Mesodermal cell (in vitro differentiated cells): ENCODE results near the gene PPM1H.
"Not testable (repeated sequence)": the region's sequence is repeated elsewhere in the genome, so short reads cannot be mapped to it uniquely, and the experiment has no call there.

Source experiments
- H3K27ac ChIP-seq: 2 replicates; pipeline ENCODE4 v1.7.0; 2013; ENCODE audit warnings: mild to moderate bottlenecking, low read depth, low read length, moderate library complexity; ENCODE audit not compliant: severe bottlenecking
- H3K36me3 ChIP-seq: 2 replicates; pipeline ENCODE4 v1.7.1; 2013; ENCODE audit warnings: mild to moderate bottlenecking, low read length, moderate library complexity; ENCODE audit not compliant: control insufficient read depth, insufficient read depth
- H3K4me1 ChIP-seq: one replicate; pipeline ENCODE4 v1.7.1; 2013; ENCODE audit warnings: mild to moderate bottlenecking, low read length; ENCODE audit not compliant: insufficient read depth, control insufficient read depth, poor library complexity, severe bottlenecking
- H3K4me3 ChIP-seq: 2 replicates; pipeline ENCODE4 v1.7.0; 2013; ENCODE audit warnings: low read length, control low read depth, mild to moderate bottlenecking; ENCODE audit not compliant: insufficient read depth, poor library complexity, severe bottlenecking; ENCODE audit errors: extremely low read depth
- H3K9me3 ChIP-seq: 2 replicates; pipeline ENCODE4 v1.7.1; 2013; ENCODE audit warnings: mild to moderate bottlenecking, low read length, moderate library complexity; ENCODE audit not compliant: control insufficient read depth
- WGBS, 2 experiments: methylation state at CpG; one replicate each; pipeline ENCODE4 v1.1.5; 2013; ENCODE audit warnings: missing lambda C conversion rate in 2 of 2; ENCODE audit not compliant: insufficient coverage in 2 of 2; 5-methylcytosine and 5-hydroxymethylcytosine counted together

Gene PPM1H

DNA sequence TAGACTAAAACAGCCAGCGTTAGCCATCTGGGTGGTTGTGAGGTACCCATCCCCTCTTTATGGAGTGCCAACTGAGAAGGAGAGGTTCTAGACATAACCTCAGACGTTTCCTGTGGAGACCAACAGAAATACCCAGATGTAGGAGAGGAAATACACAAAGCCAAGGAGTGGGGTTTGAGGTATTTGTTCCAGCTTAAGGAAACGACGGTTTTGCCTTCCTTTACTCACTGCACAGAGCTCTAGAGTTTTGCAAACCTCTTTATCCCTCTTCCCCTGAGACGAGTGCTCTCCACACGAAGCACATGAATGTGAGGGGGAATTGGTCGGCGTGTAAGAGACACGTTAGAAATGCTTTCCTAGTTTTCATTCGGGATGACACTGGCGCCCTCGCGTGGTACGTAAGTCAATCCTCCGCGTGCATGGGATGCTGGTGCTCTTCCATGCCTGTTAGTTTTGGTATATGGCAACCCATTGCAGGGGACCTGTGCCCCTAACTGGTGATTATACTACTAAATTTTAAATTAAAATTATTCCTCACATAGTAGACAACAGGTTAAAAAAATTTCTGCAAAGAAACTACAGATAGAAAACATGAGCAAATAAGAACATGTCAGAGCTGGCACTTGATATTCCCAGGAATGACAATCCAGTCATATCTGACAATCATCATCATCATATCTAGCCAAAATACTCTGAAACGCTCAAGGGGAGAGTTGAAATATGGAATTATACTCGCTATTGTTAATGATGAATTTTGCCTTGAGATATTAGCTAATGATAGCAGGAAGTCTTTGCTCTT, 121.7 kb downstream of the PPM1H start:
- Histone ChIP-seq H3K4me3 (no peak overlapping the region), H3K9me3 (no peaks in the 10 kb centered on the region), H3K27ac (no peak overlapping the region), H3K4me1 (no peaks in the 10 kb centered on the region), H3K36me3 (no peaks in the 10 kb centered on the region)
- 14 to 24% methylated on average over 11 to 13 of the region's 18 CpGs for WGBS, 2 experiments

DNA sequence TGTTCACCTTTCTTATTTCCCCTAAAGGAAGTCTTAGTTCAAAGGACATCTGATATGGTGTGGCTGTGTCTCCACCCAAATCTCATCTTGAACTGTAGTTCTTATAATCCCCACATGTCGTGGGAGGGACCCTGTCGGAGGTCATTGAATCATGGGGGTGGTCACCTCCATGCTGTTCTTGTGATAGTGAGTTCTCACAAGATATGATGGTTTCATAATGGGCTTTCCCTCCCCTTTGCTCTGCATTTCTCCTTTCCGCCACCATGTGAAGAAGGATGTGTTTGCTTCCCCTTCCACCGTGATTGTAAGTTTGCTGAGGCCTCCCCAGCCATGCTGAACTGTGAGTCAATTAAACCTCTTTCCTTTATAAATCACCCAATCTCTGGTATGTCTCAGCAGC, 123.5 kb downstream of the PPM1H start:
- 80% methylated on average over 2 of the region's 4 CpGs; no CpG with 5 or more reads in 1 of the 2 experiments for WGBS, 2 experiments
- H3K4me1 ChIP-seq, H3K9me3 ChIP-seq, H3K27ac ChIP-seq, H3K36me3 ChIP-seq, H3K4me3 ChIP-seq: not testable (repeated sequence)

DNA sequence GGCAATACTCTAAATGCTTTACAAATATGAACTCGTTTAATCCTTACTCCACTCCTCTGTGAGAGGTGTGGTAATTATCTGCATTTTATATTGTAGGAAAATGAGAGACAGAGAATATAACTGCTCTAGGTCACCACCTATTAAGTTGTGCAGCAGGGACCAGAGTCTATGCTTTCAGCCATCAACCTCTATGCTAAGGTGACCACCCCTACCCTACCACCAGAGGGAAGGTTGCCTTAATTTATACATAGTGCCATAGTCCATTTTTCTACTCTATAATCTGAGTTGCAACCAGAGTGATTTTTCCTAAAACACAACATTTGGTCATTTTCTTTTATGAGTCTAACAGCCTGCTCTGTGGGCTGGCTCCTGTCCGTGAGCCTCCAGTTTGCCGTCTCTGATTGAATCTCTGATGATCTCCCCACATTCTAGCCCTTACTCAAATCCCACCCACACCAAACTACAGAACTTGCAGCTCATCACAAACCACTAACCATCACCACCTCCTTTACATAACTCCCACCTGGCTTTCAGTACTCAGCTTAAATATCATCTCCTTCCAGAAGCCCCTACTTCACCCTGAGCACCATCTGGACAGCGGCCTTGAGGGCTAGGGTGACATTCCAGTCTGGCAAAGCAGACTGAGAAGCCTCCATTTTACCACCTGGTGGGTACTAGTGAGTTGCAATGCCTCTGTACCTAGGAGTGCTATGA, 126.6 kb downstream of the PPM1H start:
- Histone ChIP-seq H3K27ac (no peak overlapping the region), H3K4me3 (no peak overlapping the region), H3K36me3 (no peaks in the 10 kb centered on the region), H3K9me3 (no peaks in the 10 kb centered on the region), H3K4me1 (no peaks in the 10 kb centered on the region)
- 97 to 100% methylated on average over 2 to 3 of the region's 4 CpGs for WGBS, 2 experiments

DNA sequence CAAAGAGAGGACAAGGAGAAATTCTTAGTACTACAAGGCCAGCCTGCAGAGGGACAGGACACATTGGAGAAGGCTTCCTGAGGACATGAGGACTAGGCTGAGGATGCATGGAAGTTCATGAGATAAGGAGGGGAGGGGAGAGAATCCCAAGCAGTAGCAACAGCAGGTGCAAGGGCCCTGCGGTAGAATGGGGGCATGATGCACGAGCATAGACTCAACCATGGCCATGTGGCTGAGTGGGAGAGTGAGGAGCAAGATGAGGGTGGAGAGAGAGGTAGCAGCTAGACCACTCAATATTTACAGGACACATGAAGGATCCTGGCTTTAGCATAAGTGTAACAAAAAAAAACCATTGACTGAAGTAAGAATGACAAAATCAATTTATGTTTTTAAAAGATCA, 128.1 kb downstream of the PPM1H start:
- no peak overlapping the region for H3K4me3 ChIP-seq
- no peaks in the 10 kb centered on the region for H3K9me3 ChIP-seq
- 86% methylated on average over 2 of the region's 2 CpGs; no CpG with 5 or more reads in 1 of the 2 experiments for WGBS, 2 experiments

DNA sequence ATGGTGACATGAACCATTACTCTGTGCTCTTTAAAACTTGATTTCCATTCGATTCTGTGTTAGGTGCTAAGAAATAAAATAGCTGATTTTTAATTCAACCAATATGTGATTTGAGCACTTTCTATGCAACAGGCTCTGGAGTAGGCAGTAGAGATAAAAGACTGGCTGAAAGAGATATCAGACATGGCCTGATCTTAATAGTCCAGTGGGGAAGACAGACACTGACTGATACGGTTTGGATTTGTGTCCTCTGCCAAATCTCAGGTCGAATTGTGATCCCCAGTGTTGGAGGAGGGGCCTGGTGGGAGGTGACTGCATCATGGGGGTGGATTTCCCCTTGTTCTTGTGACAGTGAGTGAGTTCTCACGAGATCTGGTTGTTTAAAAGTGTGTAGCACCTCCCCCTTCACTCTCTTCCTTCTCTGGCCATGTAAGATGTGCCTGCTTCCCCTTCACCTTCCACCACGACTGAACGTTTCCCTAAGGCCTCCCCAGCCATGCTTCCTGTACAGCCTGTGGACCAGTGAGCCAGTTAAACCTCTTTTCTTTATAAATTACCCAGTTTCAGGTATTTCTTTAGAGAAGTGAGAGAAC, 128.6 kb downstream of the PPM1H start:
- WGBS, 2 experiments, result 83 to 97% methylated on average over 3 to 4 of the region's 6 CpGs
- H3K4me1 ChIP-seq, result no peaks in the 10 kb centered on the region
- H3K9me3 ChIP-seq, result no peaks in the 10 kb centered on the region
- no peak overlapping the region for H3K4me3 ChIP-seq
- no peak overlapping the region for H3K27ac ChIP-seq
- H3K36me3 ChIP-seq, result no peaks in the 10 kb centered on the region

More for the DNA sequence above, 128.1 kb downstream of the PPM1H start:
- no peaks in the 10 kb centered on the region for H3K36me3 ChIP-seq
- H3K27ac ChIP-seq, result no peak overlapping the region
- no peaks in the 10 kb centered on the region for H3K4me1 ChIP-seq

DNA sequence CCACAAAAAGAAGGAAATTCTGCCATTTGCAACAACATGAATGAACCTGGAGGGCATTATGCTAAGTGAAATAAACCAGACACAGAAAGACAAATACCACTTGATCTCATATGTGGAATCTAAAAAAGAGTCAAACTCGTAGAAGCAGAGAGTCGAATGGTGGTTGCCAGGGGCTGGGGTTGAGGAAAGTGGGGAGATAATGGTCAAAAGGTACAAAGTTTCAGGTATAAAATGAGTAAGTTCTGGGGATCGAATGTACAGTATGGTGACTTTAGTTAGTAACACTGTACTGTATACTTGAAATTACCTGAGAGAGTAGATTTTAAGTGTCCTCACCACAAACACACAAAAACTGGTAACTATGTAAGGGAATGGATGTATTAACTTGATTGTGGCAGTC, 129.4 kb downstream of the PPM1H start:
- H3K9me3 ChIP-seq, result no peaks in the 10 kb centered on the region
- no peak overlapping the region for H3K27ac ChIP-seq
- H3K4me1 ChIP-seq, result no peaks in the 10 kb centered on the region
- WGBS, 2 experiments, result 91 to 100% methylated on average over 2 of the region's 3 CpGs
- H3K4me3 ChIP-seq, result no peak overlapping the region
- H3K36me3 ChIP-seq, result no peaks in the 10 kb centered on the region

DNA sequence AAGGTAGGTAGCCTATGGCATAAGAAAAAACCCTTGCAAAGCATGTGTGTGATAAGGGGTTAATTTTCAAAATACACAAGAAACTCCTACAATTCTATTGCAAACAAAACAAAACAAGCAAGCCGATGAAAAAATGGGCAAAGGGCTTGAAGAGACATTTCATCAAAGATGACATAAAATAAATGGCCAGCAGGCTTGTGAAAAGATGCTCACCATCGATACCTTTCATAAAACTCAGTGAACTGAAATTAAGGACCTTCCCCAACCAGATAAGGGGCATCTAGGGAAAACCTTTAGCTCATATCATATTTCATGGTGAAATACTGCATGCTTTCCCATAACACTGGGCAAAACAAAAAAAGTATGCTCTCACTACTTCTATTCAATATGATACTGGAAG, 131.2 kb downstream of the PPM1H start:
- no peaks in the 10 kb centered on the region for H3K36me3 ChIP-seq
- no peaks in the 10 kb centered on the region for H3K4me1 ChIP-seq
- H3K4me3 ChIP-seq, result no peak overlapping the region
- H3K9me3 ChIP-seq, result no peaks in the 10 kb centered on the region
- WGBS, 2 experiments, result 90 to 100% methylated on average over 1 to 2 of the region's 2 CpGs
- no peak overlapping the region for H3K27ac ChIP-seq

DNA sequence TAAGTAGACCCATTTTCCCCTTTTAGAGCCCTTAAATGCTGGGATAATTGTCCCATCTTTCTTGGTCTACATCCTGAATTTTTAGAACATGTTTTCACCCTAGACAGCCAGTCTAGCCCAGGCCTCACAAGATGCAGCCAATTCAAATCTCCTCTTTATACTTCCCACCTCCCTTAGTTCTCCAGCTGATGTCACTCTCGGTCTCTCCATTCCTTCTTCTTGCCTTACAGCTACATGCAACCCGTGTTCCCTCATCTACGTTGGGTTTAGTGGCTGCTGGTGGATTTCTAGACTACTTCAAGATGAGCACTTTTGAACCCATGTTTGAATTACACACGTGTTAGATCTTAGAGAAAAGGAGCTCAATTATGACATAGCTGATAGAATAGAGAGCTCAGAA, 132.0 kb downstream of the PPM1H start:
- Histone ChIP-seq H3K4me3 (no peak overlapping the region), H3K9me3 (no peaks in the 10 kb centered on the region), H3K27ac (no peak overlapping the region), H3K4me1 (no peaks in the 10 kb centered on the region), H3K36me3 (no peaks in the 10 kb centered on the region)
- 20 to 96% methylated on average over 1 to 4 of the region's 4 CpGs for WGBS, 2 experiments

DNA sequence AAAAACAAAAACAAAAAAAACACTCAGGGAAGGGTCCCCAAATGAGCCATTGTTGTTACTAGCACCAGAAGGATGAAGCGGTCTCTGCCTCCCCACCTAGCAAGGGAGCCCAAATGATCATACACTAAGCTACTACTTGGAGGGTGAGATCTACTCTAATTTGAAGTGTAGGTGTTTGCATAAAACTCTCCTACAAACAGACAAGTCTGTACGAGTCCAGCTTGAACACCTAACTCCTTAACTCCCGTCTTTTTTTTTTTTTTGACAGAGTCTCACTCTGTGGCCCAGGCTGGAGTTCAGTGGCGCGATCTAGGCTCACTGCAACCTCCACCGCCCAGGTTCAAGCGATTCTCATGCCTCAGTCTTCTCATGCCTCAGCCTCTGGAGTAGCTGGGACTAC, 132.6 kb downstream of the PPM1H start:
- Histone ChIP-seq H3K36me3 (no peaks in the 10 kb centered on the region), H3K4me3 (no peak overlapping the region), H3K27ac (no peak overlapping the region), H3K4me1 (no peaks in the 10 kb centered on the region), H3K9me3 (no peaks in the 10 kb centered on the region)
- WGBS, 2 experiments, result 90% methylated on average over 5 to 7 of the region's 7 CpGs

DNA sequence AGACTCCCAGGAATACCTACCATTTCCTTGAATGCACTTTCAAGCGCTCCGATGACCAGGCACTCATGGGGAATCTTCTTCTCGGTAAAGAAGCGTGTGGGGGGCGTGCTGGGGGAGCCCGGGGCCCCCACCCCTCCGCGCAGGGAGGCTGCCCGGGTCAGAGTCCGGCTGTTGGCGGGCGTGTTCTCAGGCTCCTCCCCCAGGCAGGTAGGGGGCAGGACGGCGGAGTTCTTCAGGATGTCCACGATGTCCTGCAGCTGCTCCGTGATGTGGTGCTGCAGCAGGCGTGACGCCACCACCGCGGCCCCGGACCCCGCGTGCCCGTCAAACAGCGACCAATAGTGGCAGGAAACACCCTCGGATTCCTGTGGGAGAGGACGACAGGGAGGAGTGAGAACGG, 133.2 kb downstream of the PPM1H start:
- Histone ChIP-seq H3K4me1 (no peaks in the 10 kb centered on the region), H3K27ac (no peak overlapping the region), H3K9me3 (no peaks in the 10 kb centered on the region), H3K4me3 (no peak overlapping the region), H3K36me3 (no peaks in the 10 kb centered on the region)
- 96% methylated on average over 27 to 28 of the region's 28 CpGs for WGBS, 2 experiments
